Measurements from ENCODE around the gene ZNFX1.

Gene ZNFX1

DNA sequence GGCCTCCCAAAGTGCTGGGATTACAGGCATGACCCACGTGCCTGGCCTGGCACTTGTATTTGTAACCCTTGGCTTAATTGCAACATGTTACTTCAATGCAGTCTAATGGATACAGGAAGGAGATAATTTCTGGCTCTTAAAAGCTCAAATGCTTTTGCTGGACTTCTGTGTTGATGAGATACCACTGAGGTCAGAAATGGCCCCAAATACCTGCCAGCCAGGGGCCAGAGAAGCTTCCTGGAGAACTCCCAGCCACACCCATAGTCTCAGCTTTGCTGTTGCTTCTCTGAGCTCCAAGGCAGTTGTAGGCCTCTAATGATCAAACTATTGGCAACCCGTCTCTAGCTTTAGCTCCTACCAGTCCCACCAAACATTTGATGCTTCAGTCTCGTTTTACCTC lies 14.2 kb upstream of the ZNFX1 start:
- no peak for DNase-seq (ENCODE audit: low spot score)

DNA sequence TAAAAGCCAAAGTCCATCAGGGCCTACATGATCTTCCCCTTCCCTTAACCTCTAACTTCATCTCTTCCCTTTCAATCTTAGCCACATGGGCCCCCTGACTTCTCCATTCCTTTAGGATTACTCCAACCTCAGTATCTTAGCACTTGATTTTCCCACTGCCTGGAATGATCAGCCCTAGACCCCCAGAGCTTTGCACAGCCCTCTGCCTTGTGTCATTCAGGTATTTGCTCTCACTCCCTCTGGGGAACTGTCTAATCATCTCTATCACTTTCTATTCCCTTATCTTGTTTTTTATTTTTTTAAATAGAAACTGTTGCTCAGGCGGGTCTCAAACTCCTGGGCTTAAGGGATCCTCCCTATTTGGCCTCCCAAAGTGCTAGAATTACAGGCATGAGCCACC lies 13.3 kb upstream of the ZNFX1 start:
- DNase-seq (ENCODE audit: low spot score) = no peak

DNA sequence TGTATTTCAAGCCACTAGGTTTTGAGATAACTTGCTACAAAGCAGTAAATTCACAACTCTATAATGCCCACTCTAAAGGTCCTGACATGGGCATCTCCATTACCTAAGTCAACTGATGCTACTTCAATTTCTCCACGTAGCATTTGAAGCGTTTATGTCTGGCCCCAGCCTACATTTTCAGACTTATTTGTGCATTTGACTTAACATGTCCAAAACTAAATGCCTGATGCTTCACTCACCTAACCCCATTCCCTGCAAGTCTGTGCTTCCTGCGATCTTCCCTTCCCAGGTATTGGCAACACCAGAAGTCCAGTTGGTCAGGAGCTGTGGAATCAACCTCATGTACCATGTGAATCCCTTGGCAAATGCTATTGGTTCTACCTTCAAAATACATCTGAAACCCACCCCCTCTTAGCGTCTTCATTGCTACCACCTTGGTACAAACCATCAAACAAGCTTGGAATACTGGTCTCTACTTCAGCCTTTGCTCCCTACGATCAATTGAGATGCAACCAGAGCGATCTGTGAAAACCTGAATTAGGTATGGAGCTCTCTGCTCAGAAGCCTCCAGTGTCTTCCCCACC lies 12.8 kb upstream of the ZNFX1 start:
- DNase-seq (ENCODE audit: low spot score) = no peak

- no peak for DNase-seq (ENCODE audit: low spot score)
These were observed 11.2 kb upstream of the ZNFX1 start for GRCh38 chr20:49288784-49289696.

GRCh38 chr20:49288250-49288751 lies 10.4 kb upstream of the ZNFX1 start:
- no peak for DNase-seq (ENCODE audit: low spot score)

DNA sequence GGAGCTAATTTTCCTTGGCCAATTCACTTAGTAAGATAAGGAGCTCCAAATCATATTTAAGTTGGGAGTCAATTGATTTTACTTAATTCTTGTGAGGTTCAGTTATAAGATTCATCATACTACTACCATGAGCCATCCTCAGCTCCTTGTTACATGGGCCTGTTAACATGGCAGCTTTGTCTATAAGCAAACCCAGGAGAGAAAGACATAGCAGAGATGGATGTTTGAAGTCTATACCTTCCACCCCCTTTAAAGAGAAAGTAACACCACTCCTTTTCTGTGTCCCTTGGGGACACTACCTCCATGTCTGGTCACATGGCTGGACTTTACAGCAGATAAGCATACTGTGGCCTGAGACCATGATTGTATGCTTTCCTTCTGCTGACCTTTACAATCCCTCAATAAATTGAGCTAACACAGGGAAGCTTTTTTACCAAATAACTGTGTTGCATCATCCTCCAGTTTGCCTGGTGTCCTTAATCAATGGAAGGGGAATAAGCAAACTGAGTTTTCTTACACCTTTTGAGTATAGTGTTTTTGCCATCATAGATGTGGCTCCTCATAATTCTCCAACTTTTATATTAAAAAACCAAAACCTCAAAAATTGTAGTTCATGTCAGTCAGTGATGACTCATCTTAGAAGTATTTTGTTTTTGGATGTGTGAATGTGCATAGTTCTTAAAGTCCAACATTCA lies 9.8 kb upstream of the ZNFX1 start:
- no peak for DNase-seq (ENCODE audit: low spot score)

- no peak for DNase-seq (ENCODE audit: low spot score)
These were observed 9.1 kb upstream of the ZNFX1 start for GRCh38 chr20:49286689-49287551.

- DNase-seq (ENCODE audit: low spot score) = no peak
These were observed 8.1 kb upstream of the ZNFX1 start for GRCh38 chr20:49285813-49286494.

DNA sequence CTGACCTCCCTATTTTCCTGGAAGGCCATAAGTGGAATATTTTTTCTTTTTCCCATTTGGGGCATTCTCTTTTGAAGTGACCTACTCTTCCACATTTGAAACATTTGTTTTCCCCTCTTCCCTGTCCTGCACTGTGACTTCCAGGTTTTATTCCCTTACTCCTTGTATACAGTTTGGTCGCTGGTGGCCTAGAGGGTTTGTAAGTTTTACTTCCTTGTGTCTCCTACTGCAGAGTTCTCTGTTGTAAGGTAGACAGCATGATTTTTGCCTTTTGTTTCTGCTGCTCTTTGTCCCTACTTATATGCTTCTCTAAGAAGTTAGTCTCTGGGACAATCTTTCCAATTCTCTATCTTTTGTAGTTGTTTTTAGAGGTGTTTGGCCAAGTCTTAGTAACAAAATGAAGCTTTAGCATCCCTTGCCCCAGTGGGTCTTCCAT lies 7.4 kb upstream of the ZNFX1 start:
- no peak for DNase-seq (ENCODE audit: low spot score)

DNA sequence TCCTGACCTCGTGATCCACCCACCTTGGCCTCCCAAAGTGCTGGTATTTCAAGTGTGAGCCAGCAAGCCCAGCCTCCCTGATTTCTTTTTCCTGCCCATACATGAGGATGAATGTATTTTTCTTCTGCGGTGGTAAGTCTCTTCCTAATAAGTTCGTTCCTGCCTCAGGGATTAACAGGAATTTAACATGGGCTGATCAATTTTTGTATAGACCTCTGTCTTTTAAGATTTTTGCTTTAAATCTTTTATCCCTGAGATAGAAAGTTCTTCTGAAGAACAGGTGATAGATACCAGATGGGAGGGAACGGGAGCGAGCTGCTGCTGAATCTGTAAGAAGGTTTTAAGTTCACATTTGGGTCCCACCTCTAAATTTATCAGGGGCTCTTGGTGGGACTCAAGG lies 7.0 kb upstream of the ZNFX1 start:
- no peak for DNase-seq (ENCODE audit: low spot score)

DNA sequence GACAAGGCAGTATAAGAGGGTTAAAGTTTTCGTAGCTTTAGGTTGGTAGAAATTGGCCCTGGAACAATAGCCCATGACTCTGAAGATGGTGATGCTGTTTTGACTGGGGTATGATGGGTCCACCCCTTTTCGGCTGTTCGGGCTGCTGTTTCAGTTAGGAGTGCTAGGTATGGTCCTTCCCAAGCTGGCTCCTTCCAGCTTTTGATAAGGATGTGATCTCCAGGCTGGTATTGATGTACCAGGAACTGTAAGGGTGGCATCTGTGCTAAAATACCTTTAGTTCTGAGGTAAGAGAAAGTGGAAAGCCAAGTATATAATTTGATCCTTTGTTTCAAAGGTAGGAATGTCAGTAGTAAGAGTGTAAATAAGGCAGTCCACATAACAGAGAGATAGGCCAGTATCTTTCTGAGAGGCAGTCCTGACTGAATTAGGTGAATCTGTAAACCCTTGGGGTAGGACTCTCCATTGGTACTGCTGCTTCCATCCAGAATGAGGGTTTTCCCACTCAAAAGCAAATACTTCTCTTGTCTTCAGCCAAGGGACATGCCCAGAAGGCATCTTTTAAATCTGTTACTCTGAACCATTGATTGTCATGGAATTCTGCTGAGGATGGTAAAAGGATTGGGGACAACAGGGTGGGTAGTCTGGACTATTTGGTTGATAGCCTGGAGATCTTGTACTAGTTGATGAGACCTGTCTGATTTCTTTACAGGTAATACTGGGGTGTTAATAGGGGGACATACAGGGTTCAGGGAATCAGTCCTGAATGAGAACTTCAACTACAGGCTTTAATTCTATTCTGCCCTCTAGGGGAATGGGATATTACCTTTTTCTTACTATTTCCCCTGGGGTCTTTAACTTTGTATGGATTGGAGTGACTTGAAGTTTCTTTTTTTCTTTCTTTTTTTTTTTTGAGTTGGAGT lies 6.1 kb upstream of the ZNFX1 start:
- no peak for DNase-seq (ENCODE audit: low spot score)

DNA sequence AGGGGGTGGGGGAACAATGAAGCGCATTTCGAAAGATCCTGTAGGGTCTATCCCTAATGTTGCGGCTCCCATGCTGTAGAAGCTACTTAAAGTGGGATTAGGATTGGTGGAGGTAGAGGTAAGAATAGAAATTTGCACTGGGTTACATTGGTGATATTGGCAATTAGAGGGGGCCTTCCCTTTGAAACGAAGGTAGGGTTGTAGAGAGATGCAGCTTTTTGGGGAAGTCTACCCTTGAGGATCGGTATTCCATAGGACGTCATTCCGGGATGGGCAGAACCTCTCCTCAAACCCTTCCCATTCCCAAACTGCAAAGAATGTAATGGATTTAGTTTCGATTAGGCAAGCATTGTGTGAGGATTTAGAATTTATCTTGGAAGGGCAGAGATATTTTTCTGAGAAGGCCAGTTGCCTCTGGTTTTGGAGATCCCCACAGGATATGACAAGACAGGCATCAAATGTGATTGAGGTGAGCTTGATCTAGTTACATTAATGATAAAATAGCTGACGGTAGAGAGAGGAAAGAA lies 5.4 kb upstream of the ZNFX1 start:
- no peak for DNase-seq (ENCODE audit: low spot score)

GRCh38 chr20:49282584-49283171 lies 4.8 kb upstream of the ZNFX1 start:
- no peak for DNase-seq (ENCODE audit: low spot score)

DNA sequence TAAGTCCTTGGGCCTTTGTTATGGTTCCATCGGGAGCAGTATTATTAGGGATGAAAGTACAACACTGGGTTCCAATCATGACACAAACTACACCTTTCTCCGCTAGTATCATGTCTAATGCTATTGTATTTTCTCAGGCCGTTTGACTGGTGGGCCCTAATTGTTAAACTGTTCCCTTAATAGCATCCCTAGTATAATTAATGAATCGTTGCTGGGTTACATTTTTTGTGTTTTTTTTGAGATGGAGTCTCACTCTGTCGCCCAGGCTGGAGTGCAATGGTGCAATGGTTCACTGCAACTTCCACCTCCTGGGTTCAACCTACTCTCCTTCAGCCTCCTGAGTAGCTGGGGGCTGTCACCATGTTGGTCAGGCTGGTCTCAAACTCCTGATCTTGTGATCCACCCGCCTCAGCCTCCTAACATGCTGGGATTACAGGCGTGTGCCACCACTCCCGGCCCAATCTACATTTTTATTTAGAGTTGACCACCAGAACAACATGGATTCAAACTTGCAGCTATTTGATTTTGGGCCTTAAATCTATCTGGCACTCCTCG lies 4.1 kb upstream of the ZNFX1 start:
- DNase-seq (ENCODE audit: low spot score) = no peak

- DNase-seq (ENCODE audit: low spot score) = no peak
These were observed 3.4 kb upstream of the ZNFX1 start for GRCh38 chr20:49281059-49281912.

- DNase-seq (ENCODE audit: low spot score) = no peak
These were observed 2.7 kb upstream of the ZNFX1 start for GRCh38 chr20:49280463-49281058.

- no peak for DNase-seq (ENCODE audit: low spot score)
These were observed 2.0 kb upstream of the ZNFX1 start for GRCh38 chr20:49279677-49280462.

Data from CD4-positive, alpha-beta T cell treated with Interleukin-2 at 100 ng/mL for 4 hours (primary cell).